KMS-11 (cell line): ENCODE data around the gene GUCD1.

Experiments
- H2AFZ ChIP-seq: fragments of 200-600 bp; sonication (generic); 2 replicates; pipeline ENCODE4 v1.6.1; 2016; ENCODE audit warnings: antibody characterized with exemption, mixed run types, low read depth
- H3K27ac ChIP-seq: fragments of 200-600 bp; sonication (generic); 2 replicates; pipeline ENCODE4 v1.6.1; 2016; ENCODE audit warnings: mild to moderate bottlenecking, mixed run types
- H3K27me3 ChIP-seq: fragments of 200-600 bp; sonication (generic); 2 replicates; pipeline ENCODE4 v1.6.1; 2017; ENCODE audit warnings: mild to moderate bottlenecking, low read depth, mixed run types, moderate library complexity; ENCODE audit not compliant: insufficient read depth
- H3K36me3 ChIP-seq: fragments of 200-600 bp; sonication (generic); 2 replicates; pipeline ENCODE4 v1.6.1; 2017; ENCODE audit warnings: mild to moderate bottlenecking, mixed run types; ENCODE audit not compliant: insufficient read depth
- H3K4me1 ChIP-seq: fragments of 200-600 bp; sonication (generic); 2 replicates; pipeline ENCODE4 v1.6.1; 2016; ENCODE audit warnings: mild to moderate bottlenecking, low read depth, mixed run types; ENCODE audit not compliant: poor library complexity, severe bottlenecking
- H3K4me2 ChIP-seq: fragments of 200-600 bp; sonication (generic); 2 replicates; pipeline ENCODE4 v1.7.0; 2016; ENCODE audit warnings: mild to moderate bottlenecking, mixed run types
- H3K4me3 ChIP-seq: fragments of 200-600 bp; sonication (generic); IDR thresholded peaks from 2 replicates; pipeline ENCODE4 v1.6.1; 2017; ENCODE audit warnings: low read depth, low read length, mixed read lengths; ENCODE audit not compliant: insufficient read depth
- H3K79me2 ChIP-seq: fragments of 200-600 bp; sonication (generic); 2 replicates; pipeline ENCODE4 v1.6.1; 2016; ENCODE audit warnings: low read depth, mixed run types; ENCODE audit not compliant: insufficient read depth
- H3K9ac ChIP-seq: fragments of 200-600 bp; sonication (generic); 2 replicates; pipeline ENCODE4 v1.6.1; 2016; ENCODE audit warnings: mild to moderate bottlenecking, mixed run types
- H4K20me1 ChIP-seq: fragments of 200-600 bp; sonication (generic); 2 replicates; pipeline ENCODE4 v1.6.1; 2016; ENCODE audit warnings: mild to moderate bottlenecking, mixed run types; ENCODE audit not compliant: insufficient read depth
- CTCF ChIP-seq: fragments of 200-600 bp; sonication (generic); conservative IDR thresholded peaks from 2 replicates; pipeline ENCODE4 v1.6.1; 2017; ENCODE audit warnings: low read depth, mild to moderate bottlenecking, antibody characterized with exemption, low read length, moderate library complexity, mixed read lengths

Gene GUCD1

GRCh38 chr22:24579258-24579601 lies 24.3 kb upstream of the GUCD1 start:
- H3K36me3 ChIP-seq = no peaks in the 10 kb centered on the region
- no peaks in the 10 kb centered on the region for H4K20me1 ChIP-seq
- peaks cover 9% of the 10 kb centered on the region for H3K4me1 ChIP-seq
- no peaks in the 10 kb centered on the region for H3K79me2 ChIP-seq
- no peak for TF ChIP-seq CTCF
- no peak overlapping the region for H3K4me2 ChIP-seq
- H3K9ac ChIP-seq = no peak overlapping the region
- no peak overlapping the region for H3K27ac ChIP-seq
- H2AFZ ChIP-seq = no peak overlapping the region
- no peak overlapping the region for H3K4me3 ChIP-seq
- H3K27me3 ChIP-seq = no peaks in the 10 kb centered on the region

GRCh38 chr22:24578355-24579257 lies 23.7 kb upstream of the GUCD1 start:
- Histone ChIP-seq H3K79me2 (no peaks in the 10 kb centered on the region), H3K27me3 (no peaks in the 10 kb centered on the region), H3K9ac (no peak overlapping the region), H2AFZ (no peak overlapping the region), H4K20me1 (no peaks in the 10 kb centered on the region), H3K4me3 (no peak overlapping the region), H3K27ac (no peak overlapping the region), H3K36me3 (no peaks in the 10 kb centered on the region), H3K4me1 (peaks cover 3% of the 10 kb centered on the region), H3K4me2 (no peak overlapping the region)
- TF ChIP-seq CTCF = no peak

GRCh38 chr22:24576778-24577177 lies 21.8 kb upstream of the GUCD1 start:
- Histone ChIP-seq H3K27ac (no peak overlapping the region), H3K79me2 (no peaks in the 10 kb centered on the region), H4K20me1 (no peaks in the 10 kb centered on the region), H3K27me3 (no peaks in the 10 kb centered on the region), H2AFZ (no peak overlapping the region), H3K4me2 (no peak overlapping the region), H3K4me3 (no peak overlapping the region), H3K9ac (no peak overlapping the region), H3K4me1 (no peaks in the 10 kb centered on the region), H3K36me3 (no peaks in the 10 kb centered on the region)
- TF ChIP-seq CTCF = no peak

GRCh38 chr22:24571266-24571665 lies 16.3 kb upstream of the GUCD1 start:
- Histone ChIP-seq H4K20me1 (no peaks in the 10 kb centered on the region; the same call in 1 of the 2 replicates), H3K27me3 (no peaks in the 10 kb centered on the region), H3K36me3 (no peaks in the 10 kb centered on the region; the same call in 1 of the 2 replicates), H3K9ac (no peak overlapping the region), H2AFZ (no peak overlapping the region), H3K4me1 (peaks cover 4% of the 10 kb centered on the region), H3K4me3 (no peak overlapping the region), H3K4me2 (no peak overlapping the region), H3K79me2 (peaks cover 19% of the 10 kb centered on the region; the same call in 1 of the 2 replicates), H3K27ac (no peak overlapping the region)
- no peak for TF ChIP-seq CTCF
